Measurements from ENCODE around the gene HDGFL2.

The HDGFL2 gene

DNA sequence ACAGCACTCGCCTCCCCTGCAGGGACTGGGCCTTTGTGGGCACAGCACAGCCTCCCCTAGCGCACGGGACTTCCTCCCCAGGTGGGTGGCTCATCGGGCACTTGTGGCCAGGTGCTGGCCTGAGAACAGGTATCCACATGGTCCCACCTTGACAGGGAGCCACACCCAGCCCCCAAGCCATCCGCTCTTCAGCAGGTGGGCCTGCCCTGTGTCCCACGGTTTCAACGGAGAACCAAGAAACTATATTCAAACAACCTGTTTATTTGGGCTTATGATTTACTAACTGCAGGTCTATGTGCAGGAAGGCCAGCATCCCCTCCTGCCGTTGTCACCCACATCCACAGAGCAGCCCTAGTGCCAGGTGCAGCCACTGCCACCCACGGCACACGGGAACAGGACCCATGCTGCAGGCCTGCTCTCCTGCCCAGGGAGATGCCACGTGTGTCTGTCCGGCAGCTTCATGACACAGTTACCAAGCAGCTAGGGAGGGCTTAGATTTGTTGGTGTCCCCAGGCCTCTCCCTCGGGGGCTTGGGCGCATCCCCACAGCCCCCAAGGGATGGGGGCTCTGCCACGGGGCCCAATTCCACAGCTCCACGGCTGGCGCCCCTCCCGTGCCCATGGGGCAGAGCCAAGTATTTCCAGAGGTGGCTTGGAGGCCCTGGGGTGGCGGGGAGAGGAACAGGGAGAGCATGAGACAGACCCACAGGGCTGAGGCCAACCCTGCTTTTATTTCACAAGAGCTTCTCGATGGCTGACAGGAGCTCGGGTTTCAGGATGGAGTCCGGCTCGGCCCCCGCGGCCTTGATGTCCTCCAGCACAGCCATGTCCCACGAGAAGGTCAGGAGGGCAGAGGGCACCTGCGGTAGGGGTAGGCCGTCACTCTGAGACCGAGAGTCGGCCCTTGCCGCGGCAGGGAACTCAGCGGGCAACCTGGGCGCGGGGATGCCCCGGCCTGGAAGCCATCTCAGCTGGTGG is 27.0 kb upstream of the HDGFL2 start:
- in situ Hi-C loops (cut with HindIII; ENCODE audit: low sequenced_read_pairs) = loop anchor here (10.0 kb wide), 1 partner anchor 80 kb away; no protein-coding TSS in a partner anchor

DNA sequence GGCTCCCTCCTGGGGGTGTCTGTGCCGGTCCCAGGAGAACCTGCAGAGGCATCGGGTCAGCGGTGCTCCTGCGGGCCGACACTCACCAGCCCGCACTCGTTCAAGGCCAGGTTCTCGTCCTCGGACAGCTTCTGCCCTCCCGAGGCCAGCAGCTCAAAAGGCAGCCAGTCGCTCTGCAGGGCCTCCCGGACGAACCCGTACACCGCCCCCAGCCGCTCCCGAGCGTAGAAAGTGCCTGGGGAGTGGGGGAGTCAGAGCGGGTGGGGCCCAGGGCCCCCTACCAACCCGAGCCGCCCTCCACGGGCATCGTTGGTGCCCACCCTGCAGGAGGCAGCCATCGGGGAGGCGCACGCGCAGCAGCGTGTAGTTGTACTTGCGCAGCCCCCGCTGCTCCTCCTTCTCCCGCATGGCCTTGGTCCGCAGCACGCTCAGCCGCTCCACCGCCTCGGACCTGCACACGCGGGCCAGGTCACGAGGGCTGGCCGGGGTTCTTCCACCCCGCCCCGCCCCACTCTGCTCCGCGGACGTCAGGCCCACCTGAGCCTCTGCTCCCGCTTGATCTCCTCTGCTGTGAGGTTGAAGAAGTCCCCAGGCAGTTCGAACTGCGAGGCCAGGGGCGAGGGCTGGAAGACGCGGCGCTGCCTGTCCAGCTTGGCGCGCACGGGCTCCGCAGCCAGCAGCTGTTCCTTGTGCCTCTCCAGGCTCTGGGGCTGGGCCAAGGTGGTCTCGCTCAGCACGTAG is 26.0 kb upstream of the HDGFL2 start:
- in situ Hi-C loops (cut with HindIII; ENCODE audit: low sequenced_read_pairs) = loop anchor here (10.0 kb wide), 1 partner anchor 81 kb away; no protein-coding TSS in a partner anchor

DNA sequence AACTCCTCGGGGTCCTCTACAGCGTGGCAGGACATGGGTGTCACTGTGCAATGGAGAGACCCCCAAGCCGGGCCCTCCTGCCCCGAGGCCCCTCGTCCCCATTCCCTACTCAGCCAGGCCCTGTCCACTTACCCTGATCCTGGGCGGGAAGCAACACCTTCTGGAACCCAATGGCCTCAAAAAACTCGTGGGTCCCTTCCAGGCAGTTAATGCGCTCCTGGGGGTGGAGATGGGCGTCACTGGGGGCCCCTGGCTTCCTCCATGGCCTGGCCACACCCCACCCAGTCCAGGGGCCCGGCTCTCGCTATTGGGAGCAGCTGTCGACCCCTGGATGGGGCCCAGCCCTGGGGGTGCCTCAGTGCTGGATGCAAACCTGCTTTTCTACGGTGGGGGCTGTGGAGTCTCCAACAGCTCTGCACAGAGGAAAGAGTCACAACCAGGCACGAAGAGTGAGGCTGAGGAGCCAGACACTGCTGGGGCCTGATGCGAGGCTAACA is 25.3 kb upstream of the HDGFL2 start:
- in situ Hi-C loops (cut with HindIII; ENCODE audit: low sequenced_read_pairs) = loop anchor here (10.0 kb wide), 1 partner anchor 82 kb away; no protein-coding TSS in a partner anchor

DNA sequence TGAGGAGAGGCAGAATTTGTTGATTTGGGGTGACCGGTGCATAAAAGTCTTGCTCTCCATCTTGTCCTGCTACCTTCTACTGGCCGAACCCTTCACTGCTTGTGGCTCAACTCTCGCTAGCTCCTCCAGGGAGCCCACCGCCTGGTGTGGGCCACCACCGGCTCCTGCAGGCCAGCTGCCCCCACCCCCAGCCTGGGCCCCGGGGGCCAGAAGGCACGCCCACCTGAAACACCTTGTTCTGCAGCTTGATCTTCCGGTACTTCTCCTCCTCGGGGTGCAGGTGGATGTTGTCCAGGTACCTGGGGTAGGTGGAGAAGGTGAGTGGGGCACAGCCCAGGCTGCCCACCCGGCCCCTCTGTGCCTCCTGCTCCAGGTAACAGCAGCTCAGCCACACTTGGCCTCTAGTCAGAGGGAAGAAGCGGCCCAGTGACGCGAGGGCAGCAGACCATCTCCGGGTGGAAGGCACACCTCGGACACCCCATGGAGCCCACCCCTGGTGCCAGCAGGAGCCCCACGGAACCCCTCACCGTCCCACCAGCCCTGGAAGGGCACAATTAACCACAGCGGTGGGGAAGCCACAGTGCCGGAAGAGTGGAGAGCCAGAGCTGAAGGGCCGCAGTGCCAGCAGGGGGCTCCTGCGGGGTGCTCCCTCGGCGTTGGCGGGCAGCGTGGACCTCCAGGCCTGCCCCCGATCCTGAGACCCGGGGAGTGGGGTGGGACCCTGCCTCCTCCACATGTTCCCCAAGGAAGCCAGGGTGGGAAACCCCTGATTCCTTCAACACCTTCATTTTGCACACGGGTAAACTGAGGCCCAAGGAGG is 24.6 kb upstream of the HDGFL2 start:
- in situ Hi-C loops (cut with HindIII; ENCODE audit: low sequenced_read_pairs) = loop anchor here (10.0 kb wide), 1 partner anchor 83 kb away; no protein-coding TSS in a partner anchor

DNA sequence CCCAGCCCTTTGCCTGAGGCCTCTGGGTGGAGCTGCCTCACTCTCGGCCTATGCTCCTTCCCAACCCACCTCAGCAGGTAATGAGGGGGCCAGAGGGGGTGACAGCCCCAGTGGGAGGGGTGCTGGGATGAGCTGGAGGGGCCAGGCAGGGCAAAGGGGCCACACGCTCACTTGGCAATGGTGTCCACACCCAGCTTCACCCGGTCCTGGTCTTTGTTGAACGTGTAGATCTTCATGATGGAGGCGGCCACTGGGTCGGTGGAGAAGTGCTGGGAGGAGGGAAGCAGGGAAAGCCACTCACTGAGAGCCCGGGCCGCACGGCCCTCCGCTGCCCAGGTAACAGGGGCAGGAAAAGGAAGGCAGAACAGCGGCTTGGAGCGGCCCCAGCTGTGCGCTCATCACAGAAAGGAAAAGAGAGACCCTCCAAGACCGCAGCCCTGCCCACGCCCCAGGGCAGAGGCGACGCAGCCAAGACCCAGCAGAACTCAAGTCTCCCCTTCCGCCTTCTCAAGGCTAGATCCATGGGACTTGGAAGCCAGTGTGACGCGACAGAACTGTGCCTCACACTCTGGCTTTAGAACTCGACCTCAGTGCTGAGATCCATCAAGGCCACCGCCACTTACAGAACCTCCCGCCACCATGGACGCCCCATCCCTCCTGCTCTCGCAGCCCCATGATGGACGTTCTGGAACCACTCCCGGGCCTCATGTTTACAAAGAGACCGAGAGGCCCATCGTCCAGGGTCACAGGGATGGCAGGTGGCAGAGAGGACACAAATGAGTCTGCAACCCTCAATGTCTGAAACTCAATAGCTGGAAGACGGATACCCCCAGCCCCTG is 23.7 kb upstream of the HDGFL2 start:
- in situ Hi-C loops (cut with HindIII; ENCODE audit: low sequenced_read_pairs) = loop anchor here (10.0 kb wide), 1 partner anchor 84 kb away; no protein-coding TSS in a partner anchor

DNA sequence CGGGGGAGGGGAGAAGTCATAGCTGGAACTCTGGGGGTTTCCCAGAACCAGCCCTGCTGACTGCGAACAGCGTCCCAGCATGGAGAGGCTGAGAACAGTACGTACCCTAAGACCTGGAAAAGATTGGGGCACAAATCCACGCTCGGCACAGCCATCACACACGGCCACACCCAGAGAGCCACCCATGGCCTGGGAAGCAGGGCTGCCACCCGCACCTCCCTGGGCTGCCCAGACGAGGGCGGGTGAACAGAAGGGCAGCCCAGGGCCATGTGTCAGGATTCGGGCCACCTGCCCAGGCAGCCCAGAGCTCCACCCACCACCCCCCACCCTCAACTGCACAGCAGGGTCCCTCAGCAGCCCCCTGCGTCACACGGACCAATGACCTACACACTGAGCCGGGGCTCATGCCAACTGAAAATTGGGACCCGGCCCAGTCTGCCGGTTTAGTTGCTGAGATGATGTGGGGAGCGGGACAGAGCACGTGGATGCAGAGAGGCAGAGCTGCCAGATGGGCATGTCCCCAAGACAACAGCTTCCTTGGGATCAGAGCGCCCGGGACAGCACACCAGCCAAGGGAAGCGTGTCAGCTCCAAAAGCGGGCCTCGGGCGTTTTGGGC is 23.0 kb upstream of the HDGFL2 start:
- in situ Hi-C loops (cut with HindIII; ENCODE audit: low sequenced_read_pairs) = loop anchor here (10.0 kb wide), 1 partner anchor 84 kb away; no protein-coding TSS in a partner anchor

DNA sequence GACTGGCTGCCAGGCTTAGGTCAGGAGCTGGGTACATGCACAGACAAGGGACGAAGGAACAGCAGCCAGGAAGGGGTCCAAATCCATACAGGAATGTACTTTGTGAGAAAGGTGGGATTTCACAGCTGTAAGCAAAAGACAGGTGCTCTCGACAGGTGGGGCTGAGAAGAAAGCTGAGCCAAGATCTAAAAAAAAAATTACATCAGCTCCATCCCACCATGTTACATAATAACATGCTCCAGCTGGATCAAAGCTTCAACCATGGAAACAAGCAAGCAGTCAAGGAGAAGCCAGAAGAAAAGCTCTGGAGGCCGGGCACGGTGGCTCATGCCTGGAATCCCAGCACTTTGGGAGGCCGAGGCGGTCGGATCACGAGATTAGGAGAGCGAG is 22.5 kb upstream of the HDGFL2 start:
- in situ Hi-C loops (cut with HindIII; ENCODE audit: low sequenced_read_pairs) = loop anchor here (10.0 kb wide), 1 partner anchor 85 kb away; no protein-coding TSS in a partner anchor

DNA sequence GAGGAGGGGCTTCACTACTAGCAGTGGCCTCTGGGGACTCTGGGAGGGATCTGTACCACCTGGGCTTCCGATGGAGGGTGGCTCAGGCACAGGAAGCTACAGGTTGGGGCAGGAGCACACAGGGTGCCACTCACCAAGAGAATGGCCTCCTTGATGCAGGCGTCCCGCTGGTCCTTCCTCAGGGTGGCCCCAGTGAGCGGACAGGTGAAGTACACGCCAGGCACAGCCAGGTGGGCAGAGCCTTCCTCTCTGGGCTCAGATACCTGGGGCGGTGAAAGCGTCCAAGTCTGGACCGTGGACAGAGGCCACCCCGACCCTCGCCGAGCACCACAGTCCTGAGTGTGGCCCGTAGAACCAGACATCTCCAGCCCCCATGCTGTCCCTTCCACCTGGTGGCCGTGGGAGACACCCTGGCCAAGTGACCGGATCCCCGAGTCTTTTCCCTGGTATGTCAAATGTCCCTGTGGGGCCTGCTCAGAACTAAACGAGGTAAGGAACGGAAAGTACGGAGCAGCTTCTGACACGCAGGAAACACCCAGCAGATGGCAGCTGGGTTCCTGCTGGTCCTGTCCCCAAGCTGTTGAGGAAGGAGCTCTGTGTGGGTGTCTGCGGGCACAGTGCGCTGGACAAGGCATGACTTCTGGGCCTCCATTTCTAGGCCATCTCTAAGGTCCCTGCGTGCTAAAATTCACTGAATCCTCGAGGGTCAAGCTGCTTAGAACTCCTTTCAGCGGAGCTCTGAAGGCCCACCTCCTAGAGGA is 19.7 kb upstream of the HDGFL2 start:
- in situ Hi-C loops (cut with HindIII; ENCODE audit: low sequenced_read_pairs) = no loop called here

DNA sequence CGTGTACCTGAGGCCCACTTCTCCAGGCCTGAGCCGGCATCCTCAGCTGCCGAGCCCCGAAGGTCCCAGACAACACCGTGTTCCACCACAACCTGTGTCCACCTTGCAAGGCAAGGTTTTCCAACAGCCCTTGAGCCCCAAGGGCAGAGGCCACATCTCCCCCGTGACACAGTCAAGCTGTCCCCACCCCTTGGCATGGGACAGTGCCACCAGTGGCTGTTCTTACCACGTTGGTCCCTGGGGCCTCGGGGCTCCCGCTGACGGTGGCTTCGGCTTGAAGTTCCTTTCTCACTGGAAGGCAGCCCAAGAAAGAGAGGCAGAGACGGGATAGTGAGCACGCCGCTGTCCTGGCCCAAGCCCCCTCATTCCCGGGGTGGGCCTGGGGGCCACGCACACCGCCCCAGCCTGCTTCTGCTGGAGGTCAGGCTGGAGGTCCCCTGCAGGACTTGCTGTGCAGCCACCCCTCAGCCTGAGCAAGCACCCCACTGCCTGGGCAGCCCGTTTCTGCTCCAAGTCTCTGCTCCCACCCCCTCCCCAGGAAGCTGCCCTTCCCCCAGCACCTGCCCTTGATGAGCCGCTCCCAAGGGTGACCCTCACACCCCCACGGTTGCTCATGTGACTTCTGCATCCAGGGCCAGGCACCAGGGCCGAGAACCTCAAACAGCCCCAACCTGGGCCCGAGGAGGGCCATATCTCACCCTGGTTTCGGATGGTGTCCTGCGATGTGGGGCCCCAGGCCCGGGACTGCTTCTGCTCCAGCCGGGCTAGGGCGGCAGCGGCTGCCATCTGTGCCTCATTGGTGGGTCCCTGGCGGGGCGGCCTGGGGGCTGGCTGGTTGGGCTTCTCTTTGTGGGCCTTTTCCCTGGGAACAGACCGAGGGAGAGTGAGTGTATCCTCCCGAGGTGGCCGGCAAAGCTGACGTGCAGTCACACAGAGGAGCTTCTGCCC is 18.6 kb upstream of the HDGFL2 start:
- in situ Hi-C loops (cut with HindIII; ENCODE audit: low sequenced_read_pairs) = no loop called here

DNA sequence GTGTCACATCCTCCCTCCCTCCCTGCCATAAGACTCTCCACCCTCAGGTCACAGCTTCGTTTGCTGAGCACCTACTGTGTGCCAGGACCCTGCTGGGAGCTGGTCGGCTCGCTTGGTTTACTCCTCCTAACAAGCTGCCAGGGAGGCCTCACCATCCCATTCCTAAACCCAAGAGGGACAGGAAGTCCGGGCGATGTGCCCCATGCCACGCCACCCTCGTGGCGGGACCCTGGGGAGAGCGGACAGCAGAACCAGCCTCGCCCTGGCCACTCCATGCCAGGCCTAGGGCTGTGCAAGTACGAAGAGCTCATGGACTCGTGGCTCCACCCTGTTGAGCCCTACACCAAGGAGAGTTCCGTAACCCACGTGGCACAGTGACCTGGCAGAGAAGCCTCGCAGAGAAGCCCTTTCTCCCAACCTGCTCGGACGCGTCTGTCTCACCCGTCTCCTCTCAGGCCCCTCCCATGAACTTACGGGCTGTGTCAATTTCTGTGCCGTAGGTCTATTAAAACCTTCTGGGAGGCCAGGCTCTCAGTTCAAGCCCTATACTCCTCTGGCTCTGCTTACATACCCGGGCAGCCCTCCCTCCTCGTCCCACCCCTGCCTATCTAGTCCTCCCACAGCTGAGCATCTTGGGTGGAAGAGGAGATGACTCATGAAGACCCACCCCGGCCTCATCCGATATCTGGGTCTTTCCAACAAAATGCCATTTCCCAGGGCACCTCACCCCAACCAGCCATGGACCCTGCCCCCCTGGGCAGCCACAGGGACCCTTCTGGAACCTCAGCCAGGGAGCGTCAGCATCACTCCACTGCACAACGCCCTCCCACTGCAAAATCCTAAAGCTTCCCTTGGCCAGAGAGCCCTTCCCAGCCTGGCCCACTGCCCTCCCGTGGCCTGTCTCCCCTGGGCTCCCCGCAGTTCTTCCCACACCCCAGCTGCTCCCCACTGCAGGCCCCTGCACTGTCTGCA is 17.1 kb upstream of the HDGFL2 start:
- in situ Hi-C loops (cut with HindIII; ENCODE audit: low sequenced_read_pairs) = loop anchor here (5.0 kb wide), 1 partner anchor 38 kb away; no protein-coding TSS in a partner anchor

DNA sequence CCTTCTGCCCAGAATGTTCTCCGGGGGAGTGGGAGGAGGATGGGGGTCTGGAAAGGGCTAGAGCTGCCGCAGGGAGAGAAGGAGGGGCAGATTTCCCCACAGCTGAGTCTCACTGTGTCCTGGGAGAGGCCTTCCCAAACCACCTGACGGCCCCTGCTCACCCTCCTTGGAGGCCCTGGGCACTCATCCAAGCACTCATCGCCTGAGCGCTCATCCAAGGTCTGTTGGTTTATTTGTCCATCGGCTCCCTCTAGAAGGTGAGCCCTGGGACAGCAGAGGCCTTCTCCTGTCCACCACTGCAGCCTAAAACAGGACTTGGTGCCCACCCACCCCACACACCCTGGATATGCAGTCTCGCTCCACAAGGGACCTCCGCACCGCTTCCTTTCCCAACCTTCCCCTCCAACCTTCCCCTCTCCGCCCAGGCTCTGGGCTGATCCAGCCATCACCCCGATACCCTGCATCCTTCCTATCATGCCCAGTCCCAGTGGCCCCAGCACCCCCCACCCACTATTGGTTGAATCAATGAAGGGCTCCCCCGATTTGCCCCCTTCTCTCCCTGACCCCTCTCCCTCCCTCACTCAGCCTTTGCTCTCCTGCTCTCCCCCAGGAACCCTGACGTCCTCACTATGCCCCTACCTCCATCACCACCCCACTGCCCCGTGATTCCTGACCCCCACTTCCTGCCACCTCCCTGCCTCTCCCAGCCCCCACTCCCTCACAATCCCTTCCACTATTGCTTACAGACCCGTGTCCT is 16.2 kb upstream of the HDGFL2 start:
- in situ Hi-C loops (cut with HindIII; ENCODE audit: low sequenced_read_pairs) = loop anchor here (5.0 kb wide), 1 partner anchor 39 kb away; no protein-coding TSS in a partner anchor

DNA sequence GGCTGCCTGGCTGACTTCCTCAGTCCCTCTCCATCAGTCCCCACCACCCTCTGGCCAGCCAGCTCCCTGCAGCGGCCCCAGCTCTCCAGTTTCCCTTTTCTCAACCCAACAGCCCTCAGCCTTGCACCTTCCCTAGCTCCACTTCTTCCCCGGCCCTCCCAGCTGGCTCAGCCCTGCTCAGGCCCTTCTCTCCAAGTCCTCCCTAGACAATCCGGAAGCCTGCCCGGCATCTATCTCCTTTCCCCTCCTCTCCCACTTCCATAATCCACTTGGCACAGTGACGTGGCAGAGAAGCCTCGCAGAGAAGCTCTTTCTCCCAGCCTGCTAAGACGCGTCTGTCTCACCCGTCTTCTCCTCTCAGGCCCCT is 15.6 kb upstream of the HDGFL2 start:
- in situ Hi-C loops (cut with HindIII; ENCODE audit: low sequenced_read_pairs) = loop anchor here (5.0 kb wide), 1 partner anchor 39 kb away; no protein-coding TSS in a partner anchor

DNA sequence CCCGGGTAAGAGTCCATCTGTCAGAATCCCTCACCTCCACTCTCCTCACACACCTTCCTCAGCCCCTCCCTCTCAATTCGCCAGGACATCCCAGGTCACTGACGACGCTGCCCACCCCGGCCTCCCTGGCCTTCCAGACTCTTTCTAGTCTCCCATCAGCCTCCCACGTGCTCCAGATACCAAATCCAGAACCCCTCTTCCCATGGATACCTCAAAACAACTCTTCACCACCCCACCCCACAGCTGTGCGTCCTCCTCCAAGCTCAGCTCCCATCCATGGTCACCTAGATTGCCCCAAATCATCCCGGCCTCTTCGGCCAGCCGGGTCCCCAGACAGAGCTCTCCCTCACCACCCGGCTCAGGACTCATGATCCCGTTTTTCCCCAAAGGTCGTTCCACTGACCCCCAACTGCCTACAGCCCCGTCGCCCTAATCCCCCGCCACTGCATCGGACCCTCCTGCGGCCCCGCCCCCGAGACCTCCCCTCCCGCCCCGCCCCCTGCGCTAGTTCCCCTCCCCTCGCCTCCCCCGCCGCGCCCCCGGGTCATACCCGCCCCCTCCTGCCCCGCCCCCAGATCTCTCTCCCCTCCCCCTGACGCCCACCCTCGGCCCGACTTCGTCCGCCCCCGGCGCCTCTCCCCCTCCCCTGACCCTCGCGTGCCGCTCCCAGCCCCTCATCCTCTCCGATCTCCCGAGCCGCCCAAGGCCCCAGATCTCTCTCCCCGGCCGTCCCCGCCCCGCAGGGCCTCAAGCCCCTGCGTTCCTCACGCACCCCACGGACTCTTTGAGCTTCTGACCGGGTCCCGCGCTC is 15.0 kb upstream of the HDGFL2 start:
- in situ Hi-C loops (cut with HindIII; ENCODE audit: low sequenced_read_pairs) = loop anchor here (5.0 kb wide), 1 partner anchor 40 kb away; no protein-coding TSS in a partner anchor
